Suprapubic skin (tissue), 4 donors: Measurements from ENCODE around the gene CFH. TPM values are rescaled to one million over a fixed set of nuclear protein-coding genes. Genes with fewer than 3 reads are reported as not detected.

ENCODE experiments used
- DNase-seq, 2 donors: peaks; one replicate each; pipeline ENCODE4 v3.0.0-alpha.2; 2019; ENCODE audit warnings: low spot score in 2 of 2
- H3K27ac ChIP-seq: fragments of 200-600 bp; sonication (generic); one replicate; pipeline ENCODE4 v1.5.1; 2019
- H3K27me3 ChIP-seq: fragments of 200-600 bp; sonication (generic); one replicate; pipeline ENCODE4 v1.5.1; 2019
- H3K36me3 ChIP-seq: fragments of 200-600 bp; sonication (generic); one replicate; pipeline ENCODE4 v1.5.1; 2019
- H3K4me1 ChIP-seq: fragments of 200-600 bp; sonication (generic); one replicate; pipeline ENCODE4 v1.5.1; 2019
- H3K4me3 ChIP-seq: fragments of 200-600 bp; sonication (generic); one replicate; pipeline ENCODE4 v1.5.1; 2019; ENCODE audit warnings: mild to moderate bottlenecking
- H3K9me3 ChIP-seq: fragments of 200-600 bp; sonication (generic); one replicate; pipeline ENCODE4 v1.5.1; 2019
- CTCF ChIP-seq, 2 donors: fragments of 200-600 bp in 1 of 2; fragments of 450-650 bp in 1 of 2; sonication (generic) in 1 of 2; IDR thresholded peaks; one replicate each; pipeline ENCODE4 v1.5.1; 2016 to 2019; ENCODE audit warnings: antibody characterized with exemption in 2 of 2, mild to moderate bottlenecking in 1 of 2, moderate library complexity in 1 of 2
- EP300 ChIP-seq: sonication (generic); formaldehyde crosslinking; IDR thresholded peaks from one replicate; pipeline ENCODE4 v1.6.1; 2017; ENCODE audit warnings: antibody characterized with exemption
- POLR2A ChIP-seq, 2 donors: fragments of 450-650 bp; IDR thresholded peaks; one replicate each; pipeline ENCODE4 v1.6.1; 2017; ENCODE audit warnings: antibody characterized with exemption in 2 of 2, mild to moderate bottlenecking in 2 of 2, moderate library complexity in 2 of 2
- POLR2AphosphoS5 ChIP-seq, 3 donors: sonication (generic); formaldehyde crosslinking; IDR thresholded peaks; one replicate each; pipeline ENCODE4 v1.6.1; 2017; ENCODE audit warnings: antibody characterized with exemption in 3 of 3
- WGBS: methylation state at CpG from one replicate; pipeline ENCODE4 v1.1.5; 2018; 5-methylcytosine and 5-hydroxymethylcytosine counted together
- total RNA-seq, 4 donors: library from RNA; depleted of rRNA; stranded (reverse); fragments of >200 nt; gene quantifications; one replicate each; pipeline ENCODE4 v1.1.0, GENCODE V29; 2016

The CFH gene
- total RNA-seq, 4 donors from 2014 or later, result 12.8 to 45.2 (median 27.3) TPM

- H3K9me3 ChIP-seq, result no peaks in the 10 kb centered on the region
- H3K36me3 ChIP-seq, result no peaks in the 10 kb centered on the region
- DNase-seq, result no peak
- peak overlapping the region; percentile 29 for H3K4me3 ChIP-seq
- 70% methylated on average over 3 of the region's 3 CpGs for WGBS
- no peaks in the 10 kb centered on the region for H3K4me1 ChIP-seq
- TF ChIP-seq CTCF (IDR thresholded peaks at IDR 0.05) (no peak), EP300 (no peak), POLR2A (IDR thresholded peaks at IDR 0.05) (no peak), POLR2AphosphoS5 (IDR thresholded peaks at IDR 0.05) (no peak)
- H3K27me3 ChIP-seq, result no peaks in the 10 kb centered on the region
- no peak overlapping the region for H3K27ac ChIP-seq
Observed at GRCh38 chr1:196655071-196655470, 3.2 kb downstream of the CFH start.

GRCh38 chr1:196655494-196655893 lies 3.7 kb downstream of the CFH start:
- no peak for TF ChIP-seq CTCF (IDR thresholded peaks at IDR 0.05)
- TF ChIP-seq EP300, result no peak
- no peak for TF ChIP-seq POLR2AphosphoS5 (IDR thresholded peaks at IDR 0.05)
- TF ChIP-seq POLR2A (IDR thresholded peaks at IDR 0.05), result no peak
- 76% methylated on average over 3 of the region's 3 CpGs for WGBS
- no peaks in the 10 kb centered on the region for H3K27me3 ChIP-seq
- no peaks in the 10 kb centered on the region for H3K9me3 ChIP-seq
- H3K4me1 ChIP-seq, result peaks cover 2% of the 10 kb centered on the region
- no peak for DNase-seq
- H3K4me3 ChIP-seq, result peak overlapping the region; percentile 29
- H3K27ac ChIP-seq, result no peak overlapping the region
- H3K36me3 ChIP-seq, result no peaks in the 10 kb centered on the region

DNA sequence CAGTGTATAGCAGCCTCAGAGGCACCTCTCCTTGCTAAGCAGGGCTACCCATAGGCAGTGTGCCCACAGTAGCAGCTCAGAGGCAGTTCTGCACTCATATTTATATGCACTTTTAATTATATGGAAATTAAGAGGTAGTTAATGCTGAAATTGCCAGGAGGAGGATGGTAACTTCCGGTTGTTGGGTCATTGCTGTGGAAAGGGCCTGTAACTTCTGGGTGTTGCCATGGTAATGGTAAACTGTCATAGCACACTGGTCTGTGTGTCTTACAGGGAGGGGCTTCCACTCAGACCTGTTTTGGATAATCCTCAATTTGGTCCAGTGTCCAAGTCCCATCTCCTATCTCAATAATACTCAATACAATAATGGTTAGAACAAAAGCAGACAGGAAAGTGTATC lies 7.6 kb downstream of the CFH start:
- Histone ChIP-seq H3K36me3 (no peaks in the 10 kb centered on the region), H3K9me3 (no peaks in the 10 kb centered on the region), H3K4me3 (no peak overlapping the region), H3K27ac (no peak overlapping the region), H3K4me1 (peaks cover 3% of the 10 kb centered on the region), H3K27me3 (no peaks in the 10 kb centered on the region)
- 67% methylated on average over 1 of the region's 1 CpG for WGBS
- no peak for DNase-seq
- TF ChIP-seq EP300, result no peak
- no peak for TF ChIP-seq CTCF (IDR thresholded peaks at IDR 0.05)
- no peak for TF ChIP-seq POLR2A (IDR thresholded peaks at IDR 0.05)
- TF ChIP-seq POLR2AphosphoS5 (IDR thresholded peaks at IDR 0.05), result no peak

- TF ChIP-seq POLR2AphosphoS5 (IDR thresholded peaks at IDR 0.05) (no peak), CTCF (IDR thresholded peaks at IDR 0.05) (no peak), EP300 (no peak), POLR2A (IDR thresholded peaks at IDR 0.05) (no peak)
- no peak overlapping the region for H3K27ac ChIP-seq
- H3K4me1 ChIP-seq, result peaks cover 3% of the 10 kb centered on the region
- no peak for DNase-seq
- no peaks in the 10 kb centered on the region for H3K9me3 ChIP-seq
- H3K27me3 ChIP-seq, result no peaks in the 10 kb centered on the region
- no peak overlapping the region for H3K4me3 ChIP-seq
- H3K36me3 ChIP-seq, result no peaks in the 10 kb centered on the region
- 81% methylated on average over 3 of the region's 3 CpGs for WGBS
Observed at GRCh38 chr1:196660272-196660671, 8.4 kb downstream of the CFH start.

DNA sequence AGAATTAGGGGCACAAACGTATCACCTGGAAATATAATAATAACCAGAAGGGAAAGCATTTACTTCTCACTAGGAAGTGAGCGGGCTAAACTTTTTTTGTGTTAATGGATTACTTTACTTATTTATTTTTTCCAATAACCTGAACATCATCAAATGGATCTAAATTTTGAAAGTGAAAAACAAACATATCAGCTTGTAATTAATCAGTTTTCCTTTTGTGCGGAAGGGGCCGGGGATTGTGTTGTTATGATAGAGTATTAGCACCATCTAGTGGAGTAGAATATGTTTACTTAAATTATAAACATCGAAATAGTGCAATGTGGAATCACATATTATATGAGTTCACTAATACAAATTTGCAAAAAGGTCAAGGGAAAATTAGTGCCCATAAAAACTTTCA lies 9.0 kb downstream of the CFH start:
- no peaks in the 10 kb centered on the region for H3K27me3 ChIP-seq
- H3K27ac ChIP-seq, result no peak overlapping the region
- no peaks in the 10 kb centered on the region for H3K36me3 ChIP-seq
- peaks cover 3% of the 10 kb centered on the region for H3K4me1 ChIP-seq
- H3K9me3 ChIP-seq, result no peaks in the 10 kb centered on the region
- H3K4me3 ChIP-seq, result no peak overlapping the region
- TF ChIP-seq CTCF (IDR thresholded peaks at IDR 0.05) (no peak), POLR2AphosphoS5 (IDR thresholded peaks at IDR 0.05) (no peak), POLR2A (IDR thresholded peaks at IDR 0.05) (no peak), EP300 (no peak)
- 12% methylated on average over 5 of the region's 5 CpGs for WGBS
- no peak for DNase-seq
